GM21717 (cell line): ENCODE data around the gene AP2A1.
A peak's percentile ranks its signal among the peaks of the same experiment; 100 is the strongest.
"Not testable (repeated sequence)": the region's sequence is repeated elsewhere in the genome, so short reads cannot be mapped to it uniquely, and the experiment has no call there.

Source experiments
- ATAC-seq: cut with Tn5 transposase; IDR thresholded peaks from one replicate; pipeline ENCODE4 v1.9.1; 2021; ENCODE audit warnings: mild to moderate bottlenecking, moderate library complexity; ENCODE audit not compliant: unreplicated experiment

Gene AP2A1

GRCh38 chr19:49766930-49767299 is at the start of gene AP2A1:
TSS of gene AP2A1 (plus strand) at chr19:49767001. CDS start at chr19:49767134, 133 bp downstream.
- peak; percentile 3 for ATAC-seq

- no peak for ATAC-seq
Observed at GRCh38 chr19:49718511-49718910, 48.3 kb upstream of the AP2A1 start.

DNA sequence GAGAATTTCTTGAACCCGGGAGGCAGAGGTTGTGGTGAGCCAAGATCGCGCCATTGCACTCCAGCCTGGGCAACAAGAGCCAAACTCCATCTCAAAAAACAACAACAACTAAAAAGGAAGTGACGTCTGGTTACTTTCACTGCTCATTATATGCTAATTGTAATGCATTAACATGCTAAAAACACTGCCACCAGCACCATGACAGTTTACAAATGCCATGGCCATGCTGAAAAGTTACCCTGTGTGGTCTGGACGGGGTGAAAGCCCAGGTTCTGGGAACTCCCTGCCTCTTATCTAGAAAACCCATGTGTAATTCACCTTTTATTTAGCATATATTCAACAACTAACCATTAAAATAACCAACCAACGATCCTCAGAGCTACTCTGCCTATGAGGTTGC is 47.8 kb upstream of the AP2A1 start:
- no peak for ATAC-seq

DNA sequence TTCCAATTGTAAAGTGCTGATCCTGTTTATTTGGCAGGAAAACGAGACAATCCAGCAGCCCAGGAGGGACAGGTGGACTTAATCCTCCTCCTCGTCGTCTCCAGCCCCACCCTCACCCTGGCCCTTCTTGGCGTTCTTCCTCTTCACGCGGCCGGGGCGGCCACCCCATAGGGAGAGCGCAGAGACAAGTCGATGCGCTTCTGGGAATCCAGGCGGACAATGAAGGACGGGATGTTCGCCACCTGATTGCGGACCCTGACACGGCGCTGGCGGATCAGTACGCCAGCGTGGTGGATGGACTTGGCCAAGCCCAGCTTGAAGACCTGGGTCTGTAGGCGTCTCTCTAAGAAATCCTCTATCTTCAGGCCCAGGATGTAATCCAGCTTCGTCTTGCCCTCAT is 47.4 kb upstream of the AP2A1 start:
- ATAC-seq: not testable (repeated sequence)

DNA sequence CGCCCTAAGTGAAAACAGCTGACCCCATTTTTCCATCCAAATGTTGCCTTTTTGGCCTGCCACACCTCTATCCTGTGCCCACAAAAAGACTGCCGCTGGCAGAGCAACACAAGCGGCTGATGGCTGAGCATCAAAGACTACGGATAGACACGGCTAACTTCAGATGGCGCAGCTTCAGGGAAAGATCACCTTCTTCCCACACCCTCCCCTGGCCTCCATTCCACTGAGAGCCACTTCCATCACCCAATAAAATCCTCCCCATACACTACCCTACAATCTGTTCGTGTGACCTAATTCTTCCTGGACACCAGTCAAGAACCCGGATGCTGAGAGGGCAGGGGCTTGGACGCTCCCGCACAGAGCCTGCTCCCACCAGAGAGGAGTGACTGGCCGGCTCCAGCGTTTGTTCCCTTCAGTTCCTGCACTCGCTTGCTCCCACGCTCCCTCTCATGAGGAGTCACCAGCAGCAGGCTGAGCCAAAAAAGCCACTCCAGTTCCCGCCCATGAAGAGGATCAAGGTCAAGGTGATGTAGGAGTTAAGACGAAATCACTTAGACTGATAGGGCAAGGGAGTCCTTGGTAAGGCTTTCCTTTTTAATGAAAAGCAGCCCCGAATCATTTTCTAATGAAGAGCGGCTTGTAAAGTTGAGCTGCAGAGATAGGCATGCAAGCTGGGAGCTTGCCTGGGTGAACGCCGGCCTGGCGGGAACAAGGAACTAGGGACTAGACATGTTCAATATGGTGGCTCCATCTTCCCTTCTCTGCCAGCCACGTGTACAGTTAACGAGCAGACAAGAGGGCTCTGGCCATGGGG is 39.4 kb upstream of the AP2A1 start:
- no peak for ATAC-seq

DNA sequence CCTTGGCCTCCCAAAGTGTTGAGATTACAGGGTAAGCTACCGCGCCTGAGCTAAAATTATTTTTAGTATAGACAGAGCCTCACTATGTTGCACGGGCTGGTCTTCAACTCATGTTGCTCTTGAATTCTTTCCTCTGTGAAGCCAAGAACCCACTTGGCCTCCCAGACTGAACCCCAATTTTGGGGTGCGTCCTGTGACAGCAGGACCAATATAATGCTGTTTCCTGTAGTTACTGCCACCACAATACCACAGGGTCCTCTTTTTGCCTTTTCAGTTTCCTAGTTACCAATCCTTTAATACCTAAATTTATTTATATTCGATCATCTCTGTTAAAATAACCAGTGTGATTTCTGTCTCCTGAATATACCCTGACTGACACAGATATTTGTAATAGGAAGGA is 36.6 kb upstream of the AP2A1 start:
- ATAC-seq: no peak

DNA sequence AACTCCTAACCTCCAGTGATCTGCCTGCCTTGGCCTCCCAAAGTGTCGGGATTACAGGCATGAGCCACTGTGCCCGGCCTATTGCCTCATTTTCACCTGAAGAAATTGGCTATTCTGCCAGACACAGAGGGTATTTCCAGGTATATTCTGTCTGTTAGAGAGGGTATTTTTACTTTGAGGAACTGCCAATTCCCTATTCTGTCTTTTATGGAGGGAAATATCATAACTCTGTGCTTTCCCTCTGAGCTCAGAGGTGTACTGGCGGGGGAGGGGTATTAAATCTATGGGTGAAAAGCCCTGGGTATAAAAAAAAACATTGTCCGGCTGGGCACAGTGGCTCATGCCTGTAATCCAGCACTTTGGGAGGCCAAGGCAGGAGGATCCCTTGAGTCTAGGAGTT is 28.5 kb upstream of the AP2A1 start:
- no peak for ATAC-seq

- ATAC-seq: no peak
Observed at GRCh38 chr19:49739098-49739497, 27.7 kb upstream of the AP2A1 start.

GRCh38 chr19:49739933-49740332 is 26.9 kb upstream of the AP2A1 start:
- no peak for ATAC-seq

GRCh38 chr19:49741210-49741844 is 25.5 kb upstream of the AP2A1 start:
- no peak for ATAC-seq

- ATAC-seq: no peak
Observed at GRCh38 chr19:49744946-49745381, 21.8 kb upstream of the AP2A1 start.

DNA sequence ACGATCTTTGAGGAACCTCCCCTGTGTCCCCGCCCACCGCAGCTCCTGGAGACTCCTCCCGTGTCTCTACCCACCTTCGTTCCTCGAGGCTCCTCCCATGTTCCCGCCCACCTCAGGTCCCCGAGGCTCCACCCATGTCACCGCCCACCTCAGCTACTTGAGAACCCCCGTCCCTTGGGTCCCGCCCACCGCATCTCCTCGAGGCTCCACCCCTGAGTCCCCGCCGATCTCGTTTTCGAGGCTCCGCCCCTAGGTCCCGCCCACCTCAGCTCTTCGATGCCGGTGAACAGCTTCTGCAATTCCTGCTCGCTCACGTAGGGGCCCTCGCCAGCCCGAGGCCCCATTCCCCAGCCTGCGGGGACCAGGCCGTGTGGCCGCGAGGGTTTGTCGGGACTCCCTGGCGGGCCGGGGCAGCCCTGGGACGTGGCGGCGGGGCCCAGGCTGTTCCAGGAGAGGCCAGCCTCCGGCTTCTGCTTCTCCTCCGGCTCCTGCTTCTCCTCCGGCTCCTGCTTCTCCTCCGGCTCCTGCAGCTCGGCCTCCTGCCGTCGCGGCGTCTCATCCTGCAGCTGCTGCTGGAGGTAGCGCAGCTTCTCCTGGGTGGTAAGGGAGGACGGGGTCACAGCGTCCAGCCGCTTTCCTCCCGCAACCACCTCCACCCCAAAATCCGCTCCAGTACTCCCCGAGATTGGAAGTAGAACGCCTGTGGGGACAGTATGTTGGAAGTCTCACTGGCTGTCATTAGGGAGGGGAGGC is 20.4 kb upstream of the AP2A1 start:
- ATAC-seq: no peak

- no peak for ATAC-seq
Observed at GRCh38 chr19:49749055-49749716, 17.6 kb upstream of the AP2A1 start.

- ATAC-seq: no peak
Observed at GRCh38 chr19:49749771-49750170, 17.0 kb upstream of the AP2A1 start.

- no peak for ATAC-seq
Observed at GRCh38 chr19:49752701-49753100, 14.1 kb upstream of the AP2A1 start.

- no peak for ATAC-seq
Observed at GRCh38 chr19:49755956-49756355, 10.8 kb upstream of the AP2A1 start.

DNA sequence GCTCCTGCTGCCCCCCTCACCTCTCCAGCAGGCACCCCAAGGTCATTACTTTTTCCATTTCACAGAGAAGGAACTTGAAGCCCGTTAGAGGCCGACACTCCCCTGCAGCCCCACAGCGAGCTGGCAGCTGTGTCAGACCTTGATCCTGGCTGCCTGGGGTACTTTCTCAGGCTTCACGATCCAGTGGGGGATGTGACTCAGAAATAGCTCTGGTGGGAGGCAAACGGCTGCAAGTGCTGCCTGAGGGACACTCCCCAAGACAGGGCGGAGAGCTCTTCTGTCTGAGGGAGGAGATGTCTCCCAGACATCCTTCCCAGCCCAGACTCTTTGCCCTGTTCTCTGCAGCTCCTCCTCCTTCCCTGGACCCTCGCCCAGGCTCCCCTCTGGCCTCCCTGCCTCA is 8.5 kb upstream of the AP2A1 start:
- ATAC-seq: no peak

- no peak for ATAC-seq
Observed at GRCh38 chr19:49761249-49761624, 5.6 kb upstream of the AP2A1 start.

GRCh38 chr19:49761625-49762311 is 5.0 kb upstream of the AP2A1 start:
- ATAC-seq: no peak

DNA sequence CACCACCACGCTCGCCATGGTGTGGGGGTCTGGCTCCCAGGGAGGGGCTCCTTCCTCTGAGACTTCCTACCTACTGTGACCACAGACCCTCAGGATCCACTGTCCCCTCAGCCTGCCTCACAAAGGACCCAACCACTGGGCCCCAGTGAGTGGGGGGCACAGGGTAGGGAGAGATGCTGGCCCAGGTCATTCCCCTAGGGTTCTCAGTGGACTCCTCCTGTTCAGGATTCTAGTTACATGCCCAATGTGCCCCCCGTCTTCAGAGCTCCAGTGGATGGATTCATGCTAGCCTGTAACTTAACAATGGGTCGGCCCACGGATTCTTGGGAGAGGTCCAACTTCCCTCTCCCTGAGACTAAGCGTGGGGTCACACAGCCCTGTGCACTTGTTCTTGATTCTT is 3.6 kb upstream of the AP2A1 start, which contains the start of gene TSKS:
TSS of gene TSKS (minus strand) at position 77 of the 400 bp plus-strand sequence. CDS start at position 18, 59 bp downstream.
- no peak for ATAC-seq

- ATAC-seq: no peak
Observed at GRCh38 chr19:49764341-49764740, 2.5 kb upstream of the AP2A1 start.
